ENCODE measurements around the gene ABCG4.
"Not testable (repeated sequence)": the region's sequence is repeated elsewhere in the genome, so short reads cannot be mapped to it uniquely, and the experiment has no call there.

Gene ABCG4

GRCh38 chr11:119116235-119116594 is 32.6 kb upstream of the ABCG4 start:
- no peak for DNase-seq (ENCODE audit: low read depth)

- no peak for DNase-seq (ENCODE audit: low read depth)
These were observed 32.3 kb upstream of the ABCG4 start for GRCh38 chr11:119116601-119117000.

- no peak for DNase-seq (ENCODE audit: low read depth)
These were observed 31.7 kb upstream of the ABCG4 start for GRCh38 chr11:119117004-119117706.

- no peak for DNase-seq (ENCODE audit: low read depth)
These were observed 30.6 kb upstream of the ABCG4 start for GRCh38 chr11:119118227-119118626.

- DNase-seq (ENCODE audit: low read depth): no peak
These were observed 29.9 kb upstream of the ABCG4 start for GRCh38 chr11:119118946-119119345.

GRCh38 chr11:119120639-119121007 is 28.2 kb upstream of the ABCG4 start:
- DNase-seq (ENCODE audit: low read depth): no peak

- peak; percentile 100 for DNase-seq (ENCODE audit: low read depth)
These were observed 27.6 kb upstream of the ABCG4 start, which contains the start of gene HINFP for GRCh38 chr11:119121008-119121810. HINFP (plus strand) TSS chr11:119121580; CDS start chr11:119126945, 5,365 bp downstream.

GRCh38 chr11:119121811-119122124 is 27.1 kb upstream of the ABCG4 start:
- DNase-seq (ENCODE audit: low read depth): no peak

- DNase-seq (ENCODE audit: low read depth): no peak
These were observed 23.0 kb upstream of the ABCG4 start for GRCh38 chr11:119125821-119126220.

GRCh38 chr11:119126675-119127268 is 22.1 kb upstream of the ABCG4 start:
- DNase-seq (ENCODE audit: low read depth): no peak

- DNase-seq (ENCODE audit: low read depth): no peak
These were observed 18.2 kb upstream of the ABCG4 start for GRCh38 chr11:119130662-119131061.

- no peak for DNase-seq (ENCODE audit: low read depth)
These were observed 14.4 kb upstream of the ABCG4 start for GRCh38 chr11:119134389-119134978.

GRCh38 chr11:119139276-119139675 is 9.6 kb upstream of the ABCG4 start:
- not testable (repeated sequence) for DNase-seq (ENCODE audit: low read depth)

GRCh38 chr11:119144825-119145486 is 3.9 kb upstream of the ABCG4 start:
- DNase-seq (ENCODE audit: low read depth): no peak

GRCh38 chr11:119145551-119145950 is 3.3 kb upstream of the ABCG4 start:
- no peak for DNase-seq (ENCODE audit: low read depth)

GRCh38 chr11:119147604-119148333 is 1.1 kb upstream of the ABCG4 start:
- no peak for DNase-seq (ENCODE audit: low read depth)

- no peak for DNase-seq (ENCODE audit: low read depth)
These were observed 183 bp upstream of the ABCG4 start for GRCh38 chr11:119148720-119149017.

GRCh38 chr11:119149786-119150275 is 979 bp downstream of the ABCG4 start:
- DNase-seq (ENCODE audit: low read depth): no peak

- no peak for DNase-seq (ENCODE audit: low read depth)
These were observed 3.2 kb downstream of the ABCG4 start for GRCh38 chr11:119152043-119152442.

GRCh38 chr11:119152604-119153003 is 3.8 kb downstream of the ABCG4 start:
- DNase-seq (ENCODE audit: low read depth): no peak

GRCh38 chr11:119153049-119153818 is 4.4 kb downstream of the ABCG4 start:
- DNase-seq (ENCODE audit: low read depth): no peak
